Body of pancreas (tissue), 4 donors: ENCODE results near the gene ZNF488.

Experiments used
- CTCF ChIP-seq, 7 experiments: fragments of 450-650 bp in 4 of 7; fragments of 200-600 bp in 3 of 7; sonication (generic) in 3 of 7; IDR thresholded peaks; one replicate each; pipeline ENCODE4 v1.5.1; 2016 to 2019; ENCODE audit warnings: antibody characterized with exemption in 7 of 7
- POLR2A ChIP-seq, 3 donors: fragments of 450-650 bp; IDR thresholded peaks; one replicate each; pipeline ENCODE4 v1.6.1; 2016; ENCODE audit warnings: antibody characterized with exemption in 3 of 3, mild to moderate bottlenecking in 2 of 3

DNA sequence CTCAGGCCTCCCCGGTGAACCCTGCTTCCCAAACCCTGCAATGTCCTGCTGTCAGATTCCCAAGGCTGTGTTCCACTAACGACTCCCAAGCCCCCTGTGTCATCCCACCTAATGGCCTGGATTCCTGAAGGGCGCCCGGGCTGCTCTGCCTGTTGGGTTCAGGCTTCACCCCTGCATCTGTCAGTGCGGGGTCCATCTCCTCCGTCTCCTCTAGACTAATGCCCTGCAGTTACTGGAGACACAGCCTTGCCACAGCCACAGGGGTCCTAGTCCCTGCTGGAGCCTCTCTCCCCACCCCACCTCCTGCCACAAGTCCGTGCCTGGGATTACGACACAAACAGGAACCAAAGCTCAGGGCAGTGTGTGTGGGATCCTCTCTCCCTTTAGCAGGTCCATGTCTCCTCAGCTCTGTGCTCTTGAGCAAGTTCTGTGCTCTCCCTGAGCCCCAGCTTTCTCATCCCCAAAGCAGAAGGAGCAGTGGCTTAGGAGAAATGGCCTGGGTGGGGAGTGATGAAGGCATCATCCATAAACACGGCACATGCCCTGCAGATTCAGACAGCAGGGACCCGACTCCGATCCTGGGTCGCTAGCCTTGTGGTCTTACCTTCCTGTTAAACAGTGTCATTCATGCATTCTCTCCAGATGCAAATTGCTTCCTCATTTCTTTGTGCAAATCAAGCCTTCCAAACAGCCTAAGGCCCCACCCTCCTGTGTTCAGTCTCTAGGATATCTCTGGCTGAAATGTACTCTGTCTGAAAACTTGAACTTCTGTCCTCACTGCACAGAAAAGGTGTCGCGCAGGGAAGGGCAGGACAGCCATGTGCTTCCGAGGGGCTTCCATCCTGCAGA lies 44.1 kb downstream of the ZNF488 start:
- TF ChIP-seq CTCF (IDR thresholded peaks at IDR 0.05) = no peak
- TF ChIP-seq POLR2A (IDR thresholded peaks at IDR 0.05) = no peak
